ENCODE measurements around the gene CD55. TPM values are rescaled to one million over a fixed set of nuclear protein-coding genes. Genes with fewer than 3 reads are reported as not detected.

Gene CD55
- total RNA-seq, 1 donor from 2014 or later, result 5.1 TPM

GRCh38 chr1:207330011-207330710 is 8.7 kb downstream of the CD55 start:
- no peak for DNase-seq

GRCh38 chr1:207331354-207332313 is 10.2 kb downstream of the CD55 start:
- no peak for DNase-seq

- DNase-seq, result no peak
These were observed 11.6 kb downstream of the CD55 start for GRCh38 chr1:207333009-207333600.

GRCh38 chr1:207333620-207334019 is 12.1 kb downstream of the CD55 start:
- DNase-seq, result no peak

- no peak for DNase-seq
These were observed 12.9 kb downstream of the CD55 start for GRCh38 chr1:207334337-207334736.

GRCh38 chr1:207335138-207335537 is 13.7 kb downstream of the CD55 start:
- no peak for DNase-seq

GRCh38 chr1:207335695-207336363 is 14.4 kb downstream of the CD55 start:
- DNase-seq, result no peak

GRCh38 chr1:207336559-207337467 is 15.3 kb downstream of the CD55 start:
- no peak for DNase-seq

GRCh38 chr1:207342332-207342731 is 20.9 kb downstream of the CD55 start:
- no peak for DNase-seq

GRCh38 chr1:207343675-207344074 is 22.2 kb downstream of the CD55 start:
- DNase-seq, result no peak

GRCh38 chr1:207344221-207344620 is 22.7 kb downstream of the CD55 start:
- DNase-seq, result no peak

GRCh38 chr1:207345644-207346477 is 24.4 kb downstream of the CD55 start:
- DNase-seq, result no peak

GRCh38 chr1:207346513-207346912 is 25.0 kb downstream of the CD55 start:
- no peak for DNase-seq

GRCh38 chr1:207349979-207350378 is 28.5 kb downstream of the CD55 start:
- no peak for DNase-seq

GRCh38 chr1:207352554-207352953 is 31.1 kb downstream of the CD55 start:
- DNase-seq, result no peak

GRCh38 chr1:207355060-207355459 is 33.6 kb downstream of the CD55 start:
- DNase-seq, result no peak

- no peak for DNase-seq
These were observed 34.2 kb downstream of the CD55 start for GRCh38 chr1:207355513-207356295.

- DNase-seq, result no peak
These were observed 39.6 kb downstream of the CD55 start for GRCh38 chr1:207361029-207361428.

GRCh38 chr1:207361889-207362288 is 40.4 kb downstream of the CD55 start:
- no peak for DNase-seq

All from occipital lobe (tissue), 2 donors.